HEK293 (cell line): ENCODE data around the gene OIP5.

Source experiments
- CTCF ChIP-seq: fragments of 450-650 bp; formaldehyde crosslinking; IDR thresholded peaks from 2 replicates; pipeline ENCODE4 v1.5.1; 2016; ENCODE audit warnings: missing biosample characterization, missing genetic modification characterization
- ZBTB8A ChIP-seq: fragments of 450-650 bp; formaldehyde crosslinking; IDR thresholded peaks from 2 replicates; pipeline ENCODE4 v1.5.1; 2016; ENCODE audit warnings: missing biosample characterization, missing genetic modification characterization
- ZNF704 ChIP-seq: fragments of 450-650 bp; formaldehyde crosslinking; IDR thresholded peaks from 2 replicates; pipeline ENCODE4 v1.5.1; 2016; ENCODE audit warnings: missing biosample characterization, missing genetic modification characterization

DNA sequence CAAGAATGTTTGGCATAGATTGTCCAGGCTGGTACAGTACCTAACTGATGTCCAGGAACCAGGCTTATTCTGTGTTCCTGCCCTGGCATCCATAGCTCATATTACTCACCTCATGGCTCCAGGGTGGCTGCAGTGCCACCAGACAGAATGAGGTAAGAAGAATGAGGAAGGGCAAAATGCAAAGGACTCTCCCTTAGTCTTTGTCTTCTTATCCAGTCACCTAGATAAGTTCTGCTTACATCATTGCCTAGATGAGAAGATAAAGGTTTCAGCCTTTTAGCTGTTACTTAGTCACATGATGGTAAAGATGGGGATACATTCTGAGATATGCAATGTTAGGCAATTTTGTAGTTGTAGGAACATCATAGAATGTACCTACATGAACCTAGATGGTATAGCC lies 55.6 kb downstream of the OIP5 start:
- TF ChIP-seq ZBTB8A (no peak), CTCF (tag by site-specific recombination) (no peak), ZNF704 (no peak)
